H1 (cell line): ENCODE results near the gene PLP2. TPM values are rescaled to one million over a fixed set of nuclear protein-coding genes. Genes with fewer than 3 reads are reported as not detected.

Source experiments
- GTF2F1 ChIP-seq: IDR thresholded peaks from 2 replicates; pipeline ENCODE4 v1.6.1; 2012; ENCODE audit warnings: low read depth, low read length, improper control_type of control experiment, borderline replicate concordance
- NANOG ChIP-seq: IDR thresholded peaks from 2 replicates; pipeline ENCODE4 v1.6.1; 2011; ENCODE audit warnings: low read length, low read depth, mild to moderate bottlenecking, inconsistent platforms; ENCODE audit not compliant: insufficient read depth, poor library complexity, severe bottlenecking
- RAD21 ChIP-seq, 2 experiments: IDR thresholded peaks in 1 of 2; conservative IDR thresholded peaks in 1 of 2; 2 replicates each; pipeline ENCODE4 v1.6.1; 2011; ENCODE audit warnings: low read depth in 2 of 2, low read length in 2 of 2, improper control_type of control experiment in 1 of 2, inconsistent platforms in 1 of 2, mild to moderate bottlenecking in 1 of 2, moderate library complexity in 1 of 2
- SIRT6 ChIP-seq: IDR thresholded peaks from one replicate; pipeline ENCODE4 v1.7.1; 2012; ENCODE audit warnings: low read length, inconsistent platforms
- TBP ChIP-seq: IDR thresholded peaks from 2 replicates; pipeline ENCODE4 v1.6.1; 2011; ENCODE audit warnings: low read depth, low read length, improper control_type of control experiment
- polyA plus RNA-seq, 7 experiments: library from polyadenylated mRNA; depleted of rRNA in 3 of 7; stranded (reverse) in 5 of 7; unstranded in 2 of 7; fragments of >200 nt in 5 of 7; fragments of 200-250 nt in 2 of 7; gene quantifications; 1 replicate in 5 of 7; 2 replicates in 1 of 7; 4 replicates in 1 of 7; pipeline versions ENCODE4 v1.2.1 to v1.2.3, GENCODE V29; 2011 to 2013; ENCODE audit warnings: missing spikeins in 2 of 7, mixed read lengths in 2 of 7
- total RNA-seq: library from RNA; stranded (reverse); fragmentation: NEBNext Ultra II Directional; extraction: Animal tissue kit (Norgen Biotek cat#: 25700); gene quantifications from 2 replicates; pipeline ENCODE4 v1.2.1, GENCODE V29; 2021

The PLP2 gene
- total and polyA plus RNA-seq, 2 of the 8 experiments (the other 6 are each of a cell fraction or from before 2014, with no cell fraction given) = 10.3 to 23.4 TPM

GRCh38 chrX:49160908-49161307 is 10.8 kb upstream of the PLP2 start (continued):
- TF ChIP-seq NANOG (no peak), RAD21 (IDR thresholded peaks at IDR 0.05 in 1 of 2, conservative IDR thresholded peaks at IDR 0.05 in 1 of 2; ENCODE audit: low read depth in 2 of 2, low read length in 2 of 2) (no peak), GTF2F1 (no peak), TBP (no peak), SIRT6 (no peak)
